PC-9 (cell line): ENCODE data around the gene DMXL1. TPM values are rescaled to one million over a fixed set of nuclear protein-coding genes. Genes with fewer than 3 reads are reported as not detected.

Source experiments
- BruUV-seq: library from RNA; stranded (reverse); fragments of 400-500 nt; replicated peaks from 2 replicates; lab custom pipeline; 2021; lab: Mats Ljungman, UMichigan
- CTCF ChIA-PET: fragments of 300-600 bp; sonication (Branson Sonifier 250); formaldehyde crosslinking; loops from one replicate; lab custom pipeline; 2022; ENCODE audit warnings: antibody characterized with exemption; lab: Charles Lee
- POLR2A ChIA-PET: fragments of 300-600 bp; sonication (Branson Sonifier 250); formaldehyde crosslinking; loops from one replicate; lab custom pipeline; 2022; ENCODE audit warnings: antibody characterized with exemption; ENCODE audit not compliant: unreplicated experiment; lab: Charles Lee
- DNase-seq, 2 experiments: peaks; one replicate each; pipeline versions ENCODE4 v3.0.0 to v3.0.0-alpha.2; 2015 to 2022; ENCODE audit warnings: mixed read lengths in 1 of 2
- H2AFZ ChIP-seq: fragments of 200-600 bp; sonication (generic); 2 replicates; pipeline ENCODE4 v1.8.1; 2017; ENCODE audit warnings: antibody characterized with exemption
- H3F3A ChIP-seq: fragments of 200-600 bp; sonication (generic); 2 replicates; pipeline ENCODE4 v1.8.1; 2017; ENCODE audit warnings: antibody characterized with exemption, mild to moderate bottlenecking, low read depth; ENCODE audit not compliant: insufficient read depth
- H3K27ac ChIP-seq: fragments of 200-600 bp; sonication (generic); 2 replicates; pipeline ENCODE4 v1.6.1; 2016; ENCODE audit warnings: mixed run types
- H3K27me3 ChIP-seq: fragments of 200-600 bp; sonication (generic); 2 replicates; pipeline ENCODE4 v1.6.1; 2016; ENCODE audit warnings: low read depth, mixed run types; ENCODE audit not compliant: insufficient read depth
- H3K36me3 ChIP-seq: fragments of 200-600 bp; sonication (generic); 2 replicates; pipeline ENCODE4 v1.6.1; 2016; ENCODE audit warnings: low read depth, mixed run types
- H3K4me1 ChIP-seq: fragments of 200-600 bp; sonication (generic); replicated peaks from 2 replicates; pipeline ENCODE4 v1.6.1; 2016; ENCODE audit warnings: mixed run types; ENCODE audit not compliant: insufficient read depth
- H3K4me2 ChIP-seq: fragments of 200-600 bp; sonication (generic); 2 replicates; pipeline ENCODE4 v1.6.1; 2017; ENCODE audit warnings: mixed run types
- H3K4me3 ChIP-seq: fragments of 200-600 bp; sonication (generic); 2 replicates; pipeline ENCODE4 v1.6.1; 2016; ENCODE audit warnings: mixed run types
- H3K79me2 ChIP-seq: fragments of 200-600 bp; sonication (generic); 2 replicates; pipeline ENCODE4 v1.6.1; 2017; ENCODE audit warnings: low read depth, mixed run types
- H3K9me2 ChIP-seq: fragments of 200-600 bp; sonication (generic); 2 replicates; pipeline ENCODE4 v1.8.1; 2017; ENCODE audit warnings: mild to moderate bottlenecking; ENCODE audit not compliant: insufficient read depth
- H3K9me3 ChIP-seq: fragments of 200-600 bp; sonication (generic); 2 replicates; pipeline ENCODE4 v1.8.1; 2016; ENCODE audit warnings: low read depth; ENCODE audit not compliant: insufficient read depth
- H4K20me1 ChIP-seq: fragments of 200-600 bp; sonication (generic); 2 replicates; pipeline ENCODE4 v1.8.1; 2017; ENCODE audit not compliant: insufficient read depth
- CTCF ChIP-seq: fragments of 200-600 bp; sonication (generic); conservative IDR thresholded peaks from 2 replicates; pipeline ENCODE4 v1.6.1; 2017; ENCODE audit warnings: mixed run types, antibody characterized with exemption, mild to moderate bottlenecking, moderate library complexity
- EZH2 ChIP-seq: fragments of 200-600 bp; sonication (generic); IDR thresholded peaks from 2 replicates; pipeline ENCODE4 v1.8.0; 2017; ENCODE audit warnings: antibody characterized with exemption, low read depth
- intact Hi-C: fragments of 100-400 bp; cut with micrococcal nuclease; formaldehyde crosslinking; loops from one replicate; pipeline ENCODE4 v1.10.0; 2022; ENCODE audit not compliant: unreplicated experiment
- total RNA-seq: library from RNA; stranded (reverse); gene quantifications from 2 replicates; pipeline ENCODE4 v1.2.3, GENCODE V29; 2021

The DMXL1 gene
- total RNA-seq, 1 experiment from 2014 or later = 27.3 TPM

- H3K4me3 ChIP-seq = no peak overlapping the region
- intact Hi-C loops = loop anchor here (1.0 to 10.0 kb wide), 2 partner anchors 313 to 390 kb away; no protein-coding TSS in a partner anchor
- H3F3A ChIP-seq = no peaks in the 10 kb centered on the region
- POLR2A ChIA-PET = no interaction called here
- no TSS peak for BruUV-seq
- no peak overlapping the region for H3K4me2 ChIP-seq
- no peak overlapping the region for H3K27ac ChIP-seq
- no peaks in the 10 kb centered on the region for H3K79me2 ChIP-seq
- no peaks in the 10 kb centered on the region for H3K9me3 ChIP-seq
- TF ChIP-seq EZH2 = no peak
- TF ChIP-seq CTCF = peak; percentile 61
- H3K9me2 ChIP-seq = no peaks in the 10 kb centered on the region
- DNase-seq = peak in 1 of 2 experiments; percentile 36
- no peaks in the 10 kb centered on the region for H3K4me1 ChIP-seq
- CTCF ChIA-PET = interaction anchor here (1.0 kb wide), 2 partner anchors 390 to 396 kb away, joined by 3 to 7 read pairs; no protein-coding TSS in a partner anchor
- no peak overlapping the region for H2AFZ ChIP-seq
- H3K36me3 ChIP-seq = no peaks in the 10 kb centered on the region
- no peaks in the 10 kb centered on the region for H4K20me1 ChIP-seq
- no peaks in the 10 kb centered on the region for H3K27me3 ChIP-seq
Measured at GRCh38 chr5:119022017-119022745, 48.7 kb upstream of the DMXL1 start.

DNA sequence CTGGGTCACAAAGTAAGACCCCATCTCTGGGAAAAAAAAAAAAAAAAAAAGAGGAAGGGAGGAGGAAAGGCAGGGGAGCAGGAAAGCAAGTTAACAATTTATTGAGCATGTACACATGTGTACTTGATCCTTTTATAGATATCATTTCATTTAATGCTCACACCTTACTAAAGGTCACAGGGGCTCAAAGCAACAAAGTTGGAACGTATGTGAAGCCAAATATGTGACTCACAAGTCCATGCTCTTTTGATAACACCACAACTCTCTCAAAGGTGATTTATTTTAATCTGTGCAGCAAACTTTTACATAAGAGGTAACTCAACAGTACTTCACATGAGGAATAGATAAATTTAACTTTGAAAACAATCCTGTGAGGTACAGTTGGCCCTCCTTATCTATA, 48.1 kb upstream of the DMXL1 start:
- Histone ChIP-seq H3K9me3 (no peaks in the 10 kb centered on the region), H3K27ac (no peak overlapping the region), H3K36me3 (no peaks in the 10 kb centered on the region), H3K79me2 (no peaks in the 10 kb centered on the region), H3F3A (no peaks in the 10 kb centered on the region), H3K4me2 (no peak overlapping the region), H3K4me3 (no peak overlapping the region), H3K9me2 (no peaks in the 10 kb centered on the region), H4K20me1 (no peaks in the 10 kb centered on the region), H3K27me3 (no peaks in the 10 kb centered on the region), H2AFZ (no peak overlapping the region), H3K4me1 (no peaks in the 10 kb centered on the region)
- ChIA-PET POLR2A (no interaction called here), CTCF (no interaction called here)
- intact Hi-C loops = loop anchor here (1.0 to 10.0 kb wide), 2 partner anchors 312 to 390 kb away; no protein-coding TSS in a partner anchor
- TF ChIP-seq EZH2 = no peak
- no peak for TF ChIP-seq CTCF
- BruUV-seq = no TSS peak
- DNase-seq = no peak

DNA sequence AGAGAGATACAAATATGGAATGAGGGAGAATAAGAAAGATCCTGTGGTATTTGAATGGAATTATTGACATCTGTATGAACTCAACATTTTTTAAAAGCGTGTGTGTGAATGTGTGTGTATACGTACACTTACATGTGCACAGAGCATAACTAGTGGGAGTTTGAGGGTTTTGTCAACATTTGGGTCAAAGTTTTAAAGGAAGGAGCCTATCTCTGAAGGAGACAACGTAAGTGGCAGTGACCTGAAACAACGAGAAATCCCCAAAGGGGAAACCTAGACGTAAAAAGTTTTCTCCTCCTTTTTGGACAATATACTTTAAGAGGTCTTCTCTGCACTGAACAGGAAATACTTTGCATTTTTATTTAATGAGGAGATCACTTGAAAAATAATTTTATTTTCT, 42.3 kb upstream of the DMXL1 start:
- no peak overlapping the region for H2AFZ ChIP-seq
- H3K9me2 ChIP-seq = no peaks in the 10 kb centered on the region
- H3K36me3 ChIP-seq = no peaks in the 10 kb centered on the region
- H3K9me3 ChIP-seq = no peaks in the 10 kb centered on the region
- H3K4me1 ChIP-seq = no peaks in the 10 kb centered on the region
- ChIA-PET POLR2A (no interaction called here), CTCF (no interaction called here)
- no peaks in the 10 kb centered on the region for H3K27me3 ChIP-seq
- H3K79me2 ChIP-seq = no peaks in the 10 kb centered on the region
- H3K4me3 ChIP-seq = no peak overlapping the region
- no peaks in the 10 kb centered on the region for H4K20me1 ChIP-seq
- BruUV-seq = no TSS peak
- H3K4me2 ChIP-seq = no peak overlapping the region
- intact Hi-C loops = loop anchor here (10.0 kb wide), 1 partner anchor 306 kb away; no protein-coding TSS in a partner anchor
- no peaks in the 10 kb centered on the region for H3F3A ChIP-seq
- H3K27ac ChIP-seq = no peak overlapping the region
- TF ChIP-seq EZH2 = no peak
- TF ChIP-seq CTCF = no peak
- DNase-seq = no peak
